Kidney epithelial cell (primary cell): ENCODE results near the gene ZNF691. TPM values are rescaled to one million over a fixed set of nuclear protein-coding genes. Genes with fewer than 3 reads are reported as not detected.

Experiments used
- DNase-seq: peaks from one replicate; pipeline ENCODE4 v3.0.0-alpha.2; 2010; ENCODE audit warnings: low read depth
- H3K27me3 ChIP-seq: 2 replicates; pipeline ENCODE4 v1.6.0; 2011; ENCODE audit warnings: low read length; ENCODE audit not compliant: control insufficient read depth, insufficient read depth
- H3K36me3 ChIP-seq: 2 replicates; pipeline ENCODE4 v1.5.1; 2011; ENCODE audit warnings: low read length; ENCODE audit not compliant: control insufficient read depth, insufficient read depth
- H3K4me3 ChIP-seq: 2 replicates; pipeline ENCODE4 v1.5.1; 2011; ENCODE audit warnings: low read depth, mild to moderate bottlenecking, control low read depth, low read length
- CTCF ChIP-seq: IDR thresholded peaks from 2 replicates; pipeline ENCODE4 v1.5.1; 2011; ENCODE audit warnings: mild to moderate bottlenecking, moderate library complexity, low read length, control low read depth, inconsistent platforms; ENCODE audit not compliant: insufficient read depth, poor library complexity, severe bottlenecking
- total RNA-seq: library from RNA; depleted of rRNA; stranded (reverse); fragments of >200 nt; gene quantifications from 2 replicates; pipeline ENCODE4 v1.2.3, GENCODE V29; 2015

Gene ZNF691
- total RNA-seq, 1 donor from 2014 or later: 9.4 TPM

- TF ChIP-seq CTCF: no peak
- Histone ChIP-seq H3K36me3 (no peaks in the 10 kb centered on the region), H3K4me3 (no peak overlapping the region), H3K27me3 (no peaks in the 10 kb centered on the region)
- DNase-seq: no peak
These were observed 1.2 kb upstream of the ZNF691 start for GRCh38 chr1:42845193-42845592.

DNA sequence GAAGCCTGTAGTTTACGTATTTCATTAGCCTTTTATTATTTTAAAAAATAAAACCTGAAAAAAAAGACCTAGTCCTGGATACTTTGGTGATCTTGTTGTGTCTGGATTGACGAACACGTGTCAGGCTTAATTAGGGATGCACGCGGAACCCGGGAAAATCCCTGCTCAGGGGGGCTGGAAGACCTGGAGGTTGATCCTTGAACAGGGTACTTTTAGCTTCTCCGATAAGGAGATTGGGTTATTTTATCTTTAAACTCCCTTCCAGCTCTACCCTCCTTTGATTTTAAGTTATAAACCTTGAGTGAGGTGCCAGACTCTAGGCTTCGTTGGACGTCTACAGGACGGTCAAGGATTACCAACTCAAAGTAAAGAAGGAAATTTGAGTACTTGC is 552 bp upstream of the ZNF691 start:
- no peak for DNase-seq
- Histone ChIP-seq H3K4me3 (peak overlapping the region; percentile 85), H3K36me3 (no peaks in the 10 kb centered on the region), H3K27me3 (no peaks in the 10 kb centered on the region)
- TF ChIP-seq CTCF: no peak

- H3K36me3 ChIP-seq: no peaks in the 10 kb centered on the region
- no peak for DNase-seq
- H3K27me3 ChIP-seq: no peaks in the 10 kb centered on the region
- no peak for TF ChIP-seq CTCF
- peak overlapping the region; percentile 85 for H3K4me3 ChIP-seq
These were observed 740 bp downstream of the ZNF691 start for GRCh38 chr1:42847111-42847595.

DNA sequence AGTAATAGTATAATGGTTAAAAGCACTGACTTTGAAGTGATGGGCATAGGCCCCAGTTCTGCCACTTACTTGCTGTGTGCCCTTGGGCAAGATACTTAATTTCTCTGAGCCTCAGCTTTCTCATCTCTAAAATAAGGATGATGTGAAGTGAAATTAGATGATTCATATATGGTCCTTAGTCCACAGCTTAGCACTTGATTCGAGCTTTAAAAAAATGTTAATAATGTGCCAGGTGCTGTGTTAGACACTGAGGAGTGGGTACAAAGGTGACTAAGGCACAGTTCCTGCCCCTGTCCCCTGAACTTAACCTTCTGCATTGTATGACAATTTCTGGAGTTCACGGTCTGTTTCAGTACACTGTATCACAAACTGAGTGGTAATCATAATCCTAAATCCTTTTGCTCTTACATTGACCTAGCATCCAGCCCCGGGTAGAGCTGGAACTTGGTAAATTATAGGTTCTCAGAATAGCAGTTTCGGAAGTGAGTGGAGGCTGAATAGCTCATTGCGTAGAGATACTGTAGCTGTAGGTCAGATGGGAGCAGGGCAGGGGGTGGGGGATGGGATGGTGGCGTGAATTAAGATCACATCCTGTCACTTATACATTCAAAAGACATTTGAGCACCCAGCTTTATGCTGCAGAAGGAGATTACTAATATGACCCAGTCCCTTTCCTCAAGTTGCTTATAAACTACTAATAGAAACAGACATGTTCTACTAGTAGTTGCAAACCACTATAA is 1.5 kb downstream of the ZNF691 start:
- no peak overlapping the region for H3K4me3 ChIP-seq
- H3K27me3 ChIP-seq: no peaks in the 10 kb centered on the region
- TF ChIP-seq CTCF: no peak

DNA sequence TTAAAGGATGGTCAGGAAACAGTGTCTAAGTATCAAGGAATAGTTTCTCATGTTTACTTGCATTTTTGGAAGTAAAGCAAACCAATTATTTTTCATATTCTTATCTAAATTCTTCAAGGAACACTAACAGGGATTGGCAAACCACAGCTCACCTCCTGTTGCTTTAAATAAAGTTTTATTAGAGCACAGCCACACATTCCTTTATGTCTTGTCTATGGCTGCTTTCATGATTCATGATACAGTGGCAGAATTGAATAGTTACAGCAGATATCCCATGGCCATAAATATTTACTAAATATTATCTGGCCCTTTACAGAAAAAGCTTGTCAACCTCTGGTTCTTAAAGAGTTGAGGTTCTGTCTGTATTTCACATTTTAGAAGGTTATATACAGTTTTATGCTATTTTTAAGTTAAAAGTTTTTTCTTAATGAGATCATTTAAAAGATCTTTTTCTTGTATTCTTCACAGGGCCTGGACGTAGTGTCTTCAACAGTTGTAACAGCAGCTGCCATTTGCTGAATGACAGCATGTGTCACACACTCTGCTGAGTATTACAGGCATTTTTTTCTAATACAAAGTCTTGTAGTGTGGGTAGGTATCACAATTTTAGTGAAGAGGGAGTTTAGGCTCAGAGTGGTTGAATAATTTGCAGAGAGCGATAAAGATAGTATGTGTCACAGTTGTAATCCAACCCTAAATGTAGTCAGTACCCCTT is 2.6 kb downstream of the ZNF691 start:
- no peak for TF ChIP-seq CTCF
- Histone ChIP-seq H3K27me3 (no peaks in the 10 kb centered on the region), H3K36me3 (no peaks in the 10 kb centered on the region), H3K4me3 (no peak overlapping the region)
- no peak for DNase-seq

More for the DNA sequence above, 1.5 kb downstream of the ZNF691 start:
- no peak for DNase-seq
- H3K36me3 ChIP-seq: no peaks in the 10 kb centered on the region
